ENCODE results near the gene AMPD1.

AMPD1 gene

GRCh38 chr1:114666954-114667353 is 28.4 kb downstream of the AMPD1 start:
- DNase-seq, result no peak
- intact Hi-C loops (cut with DNase I), result no loop called here

- DNase-seq, result no peak
- intact Hi-C loops (cut with DNase I), result no loop called here
These were observed 35.1 kb downstream of the AMPD1 start for GRCh38 chr1:114660238-114660637.

GRCh38 chr1:114651893-114652292 is 43.5 kb downstream of the AMPD1 start:
- no peak for DNase-seq
- intact Hi-C loops (cut with DNase I), result no loop called here

DNA sequence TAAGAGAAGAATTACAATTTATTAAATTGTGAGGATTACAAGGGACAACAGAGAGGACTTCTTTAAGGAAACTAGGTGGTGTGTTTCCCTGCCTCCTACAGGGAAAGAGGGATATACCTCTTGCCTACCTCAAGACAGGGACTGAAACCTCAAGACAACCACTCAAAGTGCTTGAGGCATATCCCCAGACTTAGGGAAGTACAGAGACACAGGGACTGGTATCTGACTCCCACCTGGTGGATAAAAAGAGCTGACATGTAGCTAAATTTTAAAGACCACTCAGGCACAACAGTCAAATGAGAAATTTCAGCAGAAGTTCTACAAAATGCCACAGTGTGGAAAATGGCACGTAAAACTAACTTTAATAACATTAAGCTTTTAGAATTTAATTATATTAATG is 46.8 kb downstream of the AMPD1 start:
- DNase-seq, result no peak
- intact Hi-C loops (cut with DNase I), result no loop called here

DNA sequence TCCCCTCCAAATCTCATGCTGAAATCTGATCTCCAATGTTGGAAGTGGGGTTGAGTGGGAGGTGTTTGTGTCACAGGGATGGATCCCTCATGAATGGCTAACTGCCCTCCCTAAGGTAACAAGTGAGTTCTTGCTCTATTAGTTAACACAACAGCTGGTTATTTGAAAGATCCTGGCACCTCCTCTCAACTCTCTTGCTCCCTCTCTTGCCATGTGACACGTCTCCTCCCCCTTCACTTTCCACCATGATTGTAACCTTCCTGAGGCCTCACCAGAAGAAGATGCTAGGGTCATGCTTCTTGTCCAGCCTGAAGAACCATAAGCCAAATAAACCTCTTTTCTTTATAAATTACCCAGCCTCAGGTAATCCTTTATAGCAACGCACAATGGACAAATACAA is 54.0 kb downstream of the AMPD1 start:
- intact Hi-C loops (cut with DNase I), result no loop called here
- DNase-seq, result no peak

GRCh38 chr1:114638910-114639309 is 56.4 kb downstream of the AMPD1 start:
- no peak for DNase-seq
- intact Hi-C loops (cut with DNase I), result no loop called here

DNA sequence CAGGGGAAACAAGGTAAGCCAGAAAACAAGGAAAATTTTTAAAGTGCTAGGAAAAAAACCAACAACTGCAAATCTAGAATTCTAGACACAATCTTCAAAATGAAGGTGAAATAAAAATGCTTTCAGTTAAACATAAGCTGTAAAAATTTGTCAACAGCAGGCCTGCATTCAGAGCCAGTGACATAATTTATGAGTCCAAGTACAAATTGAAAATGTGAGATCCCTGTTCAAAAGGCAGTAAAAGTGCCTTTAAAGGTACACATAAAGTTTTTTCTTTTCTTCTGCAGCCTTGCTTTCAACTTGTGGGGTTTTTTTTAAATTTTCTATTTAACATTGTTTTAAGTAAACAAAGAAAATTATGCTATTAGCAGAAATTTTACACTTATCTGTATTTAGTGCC is 62.9 kb downstream of the AMPD1 start:
- intact Hi-C loops (cut with DNase I), result no loop called here
- DNase-seq, result no peak

GRCh38 chr1:114627107-114627506 is 68.2 kb downstream of the AMPD1 start:
- DNase-seq, result no peak
- intact Hi-C loops (cut with DNase I), result no loop called here

- DNase-seq, result no peak
- intact Hi-C loops (cut with DNase I), result no loop called here
These were observed 72.0 kb downstream of the AMPD1 start for GRCh38 chr1:114623364-114623763.
